Upper lobe of left lung (tissue), 4 donors: ENCODE results near the gene ABLIM3.

ENCODE experiments used
- POLR2A ChIP-seq, 4 donors: fragments of 450-650 bp; IDR thresholded peaks; one replicate each; pipeline ENCODE4 v1.5.1; 2016 to 2017; ENCODE audit warnings: antibody characterized with exemption in 4 of 4, mild to moderate bottlenecking in 2 of 4
- POLR2AphosphoS5 ChIP-seq, 2 donors: sonication (generic); formaldehyde crosslinking; IDR thresholded peaks; one replicate each; pipeline ENCODE4 v1.5.1; 2017; ENCODE audit warnings: antibody characterized with exemption in 2 of 2
- TF ChIP-seq, protein P1 (sequence below), 6 experiments: fragments of 450-650 bp in 4 of 6; fragments of 200-600 bp in 2 of 6; sonication (generic) in 2 of 6; IDR thresholded peaks; one replicate each; pipeline ENCODE4 v1.5.1; 2016 to 2019; ENCODE audit warnings: antibody characterized with exemption in 6 of 6

DNA sequence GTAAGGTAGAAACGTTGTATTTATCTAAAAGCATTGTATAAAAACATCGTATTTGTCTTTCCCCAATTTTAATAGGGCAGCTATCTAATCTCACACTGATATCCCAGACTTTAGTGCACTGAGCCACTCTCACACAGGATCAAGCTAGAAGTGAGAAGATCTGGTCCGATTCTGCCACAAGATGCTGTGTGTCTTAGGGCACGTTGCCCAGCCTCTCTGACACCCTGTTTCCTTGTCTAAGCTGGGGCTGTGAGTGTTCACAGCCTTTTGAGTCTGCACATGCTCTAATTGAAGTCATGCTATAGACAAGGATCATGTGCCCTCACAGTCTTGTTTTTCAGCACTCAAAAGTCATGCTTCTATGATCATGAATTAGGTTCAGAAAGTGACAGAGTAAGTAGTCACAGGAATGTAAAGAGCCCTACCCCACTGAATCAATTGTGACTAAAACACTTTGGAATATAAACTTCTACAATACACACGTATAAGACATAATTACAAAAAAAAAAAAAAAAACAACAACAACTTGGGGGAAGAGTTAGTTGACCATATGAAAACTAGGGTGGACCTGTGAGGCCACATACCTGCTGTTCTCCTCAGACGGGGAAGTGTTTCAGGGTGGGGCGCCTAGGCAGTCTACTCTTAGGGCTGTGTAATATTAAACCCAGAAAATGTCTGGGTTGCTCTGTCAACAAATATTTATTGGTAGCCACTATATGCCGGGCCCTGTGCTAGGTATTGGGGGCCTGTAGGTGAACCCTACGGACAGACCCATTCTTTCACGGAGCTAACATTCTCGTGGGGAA is 893 bp upstream of the ABLIM3 start:
- TF ChIP-seq, protein P1, sequence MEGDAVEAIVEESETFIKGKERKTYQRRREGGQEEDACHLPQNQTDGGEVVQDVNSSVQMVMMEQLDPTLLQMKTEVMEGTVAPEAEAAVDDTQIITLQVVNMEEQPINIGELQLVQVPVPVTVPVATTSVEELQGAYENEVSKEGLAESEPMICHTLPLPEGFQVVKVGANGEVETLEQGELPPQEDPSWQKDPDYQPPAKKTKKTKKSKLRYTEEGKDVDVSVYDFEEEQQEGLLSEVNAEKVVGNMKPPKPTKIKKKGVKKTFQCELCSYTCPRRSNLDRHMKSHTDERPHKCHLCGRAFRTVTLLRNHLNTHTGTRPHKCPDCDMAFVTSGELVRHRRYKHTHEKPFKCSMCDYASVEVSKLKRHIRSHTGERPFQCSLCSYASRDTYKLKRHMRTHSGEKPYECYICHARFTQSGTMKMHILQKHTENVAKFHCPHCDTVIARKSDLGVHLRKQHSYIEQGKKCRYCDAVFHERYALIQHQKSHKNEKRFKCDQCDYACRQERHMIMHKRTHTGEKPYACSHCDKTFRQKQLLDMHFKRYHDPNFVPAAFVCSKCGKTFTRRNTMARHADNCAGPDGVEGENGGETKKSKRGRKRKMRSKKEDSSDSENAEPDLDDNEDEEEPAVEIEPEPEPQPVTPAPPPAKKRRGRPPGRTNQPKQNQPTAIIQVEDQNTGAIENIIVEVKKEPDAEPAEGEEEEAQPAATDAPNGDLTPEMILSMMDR (IDR thresholded peaks at IDR 0.05): no peak
- TF ChIP-seq POLR2AphosphoS5 (IDR thresholded peaks at IDR 0.05) (no peak), POLR2A (IDR thresholded peaks at IDR 0.05) (no peak)
